Panc1 (cell line): ENCODE results near the gene PAFAH1B2. TPM values are rescaled to one million over a fixed set of nuclear protein-coding genes. Genes with fewer than 3 reads are reported as not detected.

ENCODE experiments used
- ATAC-seq: fragments of 200-7000 bp; cut with Tn5 transposase; 2 replicates; pipeline ENCODE4 v1.9.1; 2020; ENCODE audit warnings: mild to moderate bottlenecking, moderate library complexity
- BruUV-seq: library from RNA; stranded (reverse); fragments of 400-500 nt; replicated peaks from 2 replicates; lab custom pipeline; 2021; lab: Mats Ljungman, UMichigan
- CTCF ChIA-PET: fragments of 300-600 bp; sonication (Branson Sonifier 250); formaldehyde crosslinking; loops from one replicate; lab custom pipeline; 2022; ENCODE audit warnings: antibody characterized with exemption; lab: Charles Lee
- POLR2A ChIA-PET: fragments of 300-600 bp; sonication (Branson Sonifier 250); formaldehyde crosslinking; loops from one replicate; lab custom pipeline; 2022; ENCODE audit warnings: antibody characterized with exemption; lab: Charles Lee
- DNase-seq: peaks from one replicate; pipeline ENCODE4 v3.0.0-alpha.2; 2010; ENCODE audit warnings: low read depth, low spot score
- H3K27ac ChIP-seq: 2 replicates; pipeline ENCODE4 v1.5.1; 2011; ENCODE audit warnings: mild to moderate bottlenecking, low read length, inconsistent platforms
- H3K27me3 ChIP-seq: fragments of 200-500 bp; sonication (Bioruptor generic); 2 replicates; pipeline ENCODE4 v1.6.0; 2014; ENCODE audit warnings: low read length, inconsistent platforms; ENCODE audit not compliant: control insufficient read depth, insufficient read depth
- H3K36me3 ChIP-seq: fragments of 200-500 bp; sonication (Bioruptor generic); 2 replicates; pipeline ENCODE4 v1.5.1; 2014; ENCODE audit warnings: inconsistent platforms, mild to moderate bottlenecking, low read length, moderate library complexity; ENCODE audit not compliant: control insufficient read depth, insufficient read depth
- H3K4me1 ChIP-seq: 2 replicates; pipeline ENCODE4 v1.5.1; 2011; ENCODE audit warnings: inconsistent platforms, mild to moderate bottlenecking, low read length, moderate library complexity; ENCODE audit not compliant: control insufficient read depth, insufficient read depth
- H3K4me3 ChIP-seq, 2 experiments: 2 replicates each; pipeline ENCODE4 v1.5.1; 2011 to 2012; ENCODE audit warnings: low read depth in 2 of 2, low read length in 2 of 2, mild to moderate bottlenecking in 2 of 2, inconsistent platforms in 1 of 2, moderate library complexity in 1 of 2
- H3K9me3 ChIP-seq: fragments of 200-500 bp; sonication (Bioruptor generic); 2 replicates; pipeline ENCODE4 v1.5.1; 2014; ENCODE audit warnings: low read depth, mild to moderate bottlenecking, inconsistent platforms, low read length, moderate library complexity; ENCODE audit not compliant: control insufficient read depth, insufficient read depth
- CTCF ChIP-seq: fragments of 450-650 bp; IDR thresholded peaks from 2 replicates; pipeline ENCODE4 v1.5.1; 2017; ENCODE audit warnings: mild to moderate bottlenecking
- POLR2AphosphoS5 ChIP-seq: IDR thresholded peaks from 2 replicates; pipeline ENCODE4 v1.6.1; 2012; ENCODE audit warnings: mild to moderate bottlenecking, low read depth, low read length, moderate library complexity
- REST ChIP-seq, 2 experiments: IDR thresholded peaks; 2 replicates each; pipeline ENCODE4 v1.6.1; 2011 to 2012; ENCODE audit warnings: low read depth in 2 of 2, control low read depth in 1 of 2, low read length in 1 of 2, mild to moderate bottlenecking in 1 of 2, moderate library complexity in 1 of 2; ENCODE audit not compliant: insufficient read depth in 1 of 2
- SIN3A ChIP-seq: IDR thresholded peaks from 2 replicates; pipeline ENCODE4 v1.6.1; 2012; ENCODE audit warnings: low read depth, mild to moderate bottlenecking, low read length, moderate library complexity, borderline replicate concordance; ENCODE audit not compliant: insufficient read depth
- TCF7L2 ChIP-seq: IDR thresholded peaks from 2 replicates; pipeline ENCODE4 v1.6.1; 2011; ENCODE audit warnings: mild to moderate bottlenecking, low read depth, low read length, inconsistent platforms
- in situ Hi-C: cut with HindIII; loops from 2 replicates; pipeline ENCODE4 v1.10.0; 2016; ENCODE audit warnings: low sequenced_read_pairs, low pct_unique_long_range_greater_than_20kb
- intact Hi-C: fragments of 100-400 bp; cut with micrococcal nuclease; formaldehyde crosslinking; loops from one replicate; pipeline ENCODE4 v1.10.0; 2022; ENCODE audit not compliant: unreplicated experiment
- total RNA-seq: library from RNA; stranded (reverse); gene quantifications from one replicate; pipeline ENCODE4 v1.2.1, GENCODE V29; 2021; ENCODE audit not compliant: unreplicated experiment

The PAFAH1B2 gene
- total RNA-seq, 1 experiment from 2014 or later = 179 TPM

- BruUV-seq = no TSS peak
- ATAC-seq (peak; percentile 6; the same call in 1 of the 2 replicates), DNase-seq (no peak)
- Histone ChIP-seq H3K4me1 (peaks cover 6% of the 10 kb centered on the region), H3K36me3 (no peaks in the 10 kb centered on the region), H3K27ac (no peak overlapping the region), H3K4me3 (peak overlapping the region in 1 of 2 experiments; percentile 5; a peak in 1 of 4 replicates), H3K9me3 (no peaks in the 10 kb centered on the region), H3K27me3 (no peaks in the 10 kb centered on the region)
- POLR2A ChIA-PET = interaction anchor here (0.7 kb wide), 1 partner anchor 9 kb away, joined by 10 read pairs; no protein-coding TSS in a partner anchor
- in situ Hi-C loops = no loop called here
- TF ChIP-seq SIN3A (no peak), CTCF (no peak), POLR2AphosphoS5 (no peak), TCF7L2 (no peak), REST (IDR thresholded peaks at IDR 0.05; ENCODE audit: insufficient read depth in 1 of 2, low read depth in 2 of 2, low read length in 1 of 2) (no peak)
- CTCF ChIA-PET = interaction anchor here (0.5 kb wide), 1 partner anchor 20 kb away, joined by 4 read pairs; no protein-coding TSS in a partner anchor
- intact Hi-C loops = no loop called here
These were observed 56.1 kb downstream of the PAFAH1B2 start for GRCh38 chr11:117199916-117200812.

GRCh38 chr11:117200813-117201657 lies 56.9 kb downstream of the PAFAH1B2 start:
- in situ Hi-C loops (no loop called here), intact Hi-C loops (no loop called here)
- H3K4me3 ChIP-seq = no peak overlapping the region; a peak in 1 of 4 replicates
- no peak for ATAC-seq
- no peaks in the 10 kb centered on the region for H3K36me3 ChIP-seq
- H3K27ac ChIP-seq = no peak overlapping the region
- ChIA-PET CTCF (no interaction called here), POLR2A (interaction anchor here (0.7 kb wide), 1 partner anchor 10 kb away, joined by 10 read pairs; no protein-coding TSS in a partner anchor)
- H3K4me1 ChIP-seq = peaks cover 6% of the 10 kb centered on the region
- H3K27me3 ChIP-seq = no peaks in the 10 kb centered on the region
- no peaks in the 10 kb centered on the region for H3K9me3 ChIP-seq
- no peak for DNase-seq
- no TSS peak for BruUV-seq
- TF ChIP-seq POLR2AphosphoS5 (no peak), SIN3A (no peak), REST (IDR thresholded peaks at IDR 0.05; ENCODE audit: insufficient read depth in 1 of 2, low read depth in 2 of 2, low read length in 1 of 2) (no peak)
